Astrocyte (in vitro differentiated cells and primary cell): ENCODE measurements around the gene RSAD1.

ENCODE experiments used
- EZH2 ChIP-seq: IDR thresholded peaks from 2 replicates; pipeline ENCODE4 v1.6.1; 2012; ENCODE audit warnings: mild to moderate bottlenecking, low read length, inconsistent platforms; ENCODE audit not compliant: insufficient read depth
- TF ChIP-seq, protein P1 (sequence below): IDR thresholded peaks from 2 replicates; pipeline ENCODE4 v1.5.1; 2011; ENCODE audit warnings: low read depth, mild to moderate bottlenecking, inconsistent platforms, low read length, moderate library complexity; ENCODE audit not compliant: insufficient read depth

DNA sequence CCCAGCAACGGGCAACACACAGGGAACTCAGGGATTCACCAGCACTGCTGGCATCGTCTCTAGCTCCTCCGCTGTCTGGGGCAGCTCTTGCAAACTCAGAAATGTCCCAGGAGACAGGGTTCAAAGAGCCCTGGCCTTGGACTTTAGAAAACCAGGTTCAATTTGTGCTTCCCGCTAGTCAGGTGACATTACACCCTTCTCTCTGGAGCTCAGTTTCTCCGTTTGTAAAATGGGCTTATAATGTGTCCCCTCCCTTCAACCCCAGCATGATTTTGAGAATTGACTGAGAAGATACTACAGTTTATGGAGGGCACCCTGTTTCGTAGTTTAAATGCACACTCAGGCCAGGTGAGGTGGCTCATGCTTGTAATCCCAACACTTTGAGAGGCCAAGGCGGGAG lies 27.6 kb downstream of the RSAD1 start:
- TF ChIP-seq, protein P1, sequence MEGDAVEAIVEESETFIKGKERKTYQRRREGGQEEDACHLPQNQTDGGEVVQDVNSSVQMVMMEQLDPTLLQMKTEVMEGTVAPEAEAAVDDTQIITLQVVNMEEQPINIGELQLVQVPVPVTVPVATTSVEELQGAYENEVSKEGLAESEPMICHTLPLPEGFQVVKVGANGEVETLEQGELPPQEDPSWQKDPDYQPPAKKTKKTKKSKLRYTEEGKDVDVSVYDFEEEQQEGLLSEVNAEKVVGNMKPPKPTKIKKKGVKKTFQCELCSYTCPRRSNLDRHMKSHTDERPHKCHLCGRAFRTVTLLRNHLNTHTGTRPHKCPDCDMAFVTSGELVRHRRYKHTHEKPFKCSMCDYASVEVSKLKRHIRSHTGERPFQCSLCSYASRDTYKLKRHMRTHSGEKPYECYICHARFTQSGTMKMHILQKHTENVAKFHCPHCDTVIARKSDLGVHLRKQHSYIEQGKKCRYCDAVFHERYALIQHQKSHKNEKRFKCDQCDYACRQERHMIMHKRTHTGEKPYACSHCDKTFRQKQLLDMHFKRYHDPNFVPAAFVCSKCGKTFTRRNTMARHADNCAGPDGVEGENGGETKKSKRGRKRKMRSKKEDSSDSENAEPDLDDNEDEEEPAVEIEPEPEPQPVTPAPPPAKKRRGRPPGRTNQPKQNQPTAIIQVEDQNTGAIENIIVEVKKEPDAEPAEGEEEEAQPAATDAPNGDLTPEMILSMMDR, result no peak
- TF ChIP-seq EZH2, result no peak
